ENCODE results near the gene ZSWIM1.

ZSWIM1 gene

DNA sequence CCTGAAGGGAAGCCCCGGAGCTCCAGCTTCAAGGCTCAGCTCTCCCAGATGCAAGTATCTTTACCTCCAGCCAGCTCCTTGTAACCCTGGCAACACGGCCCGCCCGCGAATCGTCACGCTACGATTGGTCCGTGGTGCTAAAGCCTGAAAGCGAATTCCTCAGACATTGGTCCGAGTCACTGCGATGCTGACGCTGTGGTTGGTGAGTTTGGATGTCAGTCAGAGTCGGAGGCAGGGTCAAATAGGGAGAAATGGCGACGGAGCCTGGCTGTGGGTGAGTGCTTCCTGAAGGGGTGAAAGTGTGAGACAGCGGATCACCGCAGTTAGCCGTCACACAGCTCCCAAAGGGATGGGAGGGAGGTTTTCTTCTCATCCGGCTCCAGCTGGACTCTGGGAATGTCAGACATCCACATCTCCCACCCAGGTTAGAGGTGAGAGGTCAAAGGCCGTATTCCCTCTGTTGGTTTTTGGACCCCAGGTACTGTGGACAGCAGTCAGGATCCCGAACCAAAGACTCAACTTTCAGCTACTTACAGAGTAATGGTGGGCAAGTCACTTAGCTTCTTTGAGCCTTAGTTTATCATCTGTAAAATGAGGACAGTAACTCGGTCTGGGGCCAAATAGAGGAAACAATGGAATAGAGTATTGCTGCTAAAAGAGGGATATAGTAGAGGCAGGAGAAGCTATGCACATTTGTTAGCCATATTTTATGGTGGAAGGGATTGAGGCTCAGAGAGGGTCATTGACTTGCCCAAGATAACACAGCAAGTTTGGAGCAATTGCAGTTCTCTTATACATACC is at the start of gene ZSWIM1:
TSS of gene ZSWIM1 (plus strand) at position 240 of the 801 bp plus-strand sequence. CDS start 1,366 bp downstream, outside the sequence.
- peak; percentile 99 for DNase-seq

- no peak for DNase-seq
Measured at GRCh38 chr20:45832619-45833018, 48.4 kb upstream of the ZSWIM1 start.

- DNase-seq: peak; percentile 81
Measured at GRCh38 chr20:45833030-45833882, 47.8 kb upstream of the ZSWIM1 start, which contains the start of gene SNX21. TSS of gene SNX21 (plus strand) at chr20:45833799. CDS start at chr20:45833920, 121 bp downstream.

GRCh38 chr20:45833883-45834796 is 46.9 kb upstream of the ZSWIM1 start:
- peak; percentile 71 for DNase-seq

- no peak for DNase-seq
Measured at GRCh38 chr20:45834797-45835161, 46.2 kb upstream of the ZSWIM1 start.

- DNase-seq: no peak
Measured at GRCh38 chr20:45835329-45835765, 45.7 kb upstream of the ZSWIM1 start.

DNA sequence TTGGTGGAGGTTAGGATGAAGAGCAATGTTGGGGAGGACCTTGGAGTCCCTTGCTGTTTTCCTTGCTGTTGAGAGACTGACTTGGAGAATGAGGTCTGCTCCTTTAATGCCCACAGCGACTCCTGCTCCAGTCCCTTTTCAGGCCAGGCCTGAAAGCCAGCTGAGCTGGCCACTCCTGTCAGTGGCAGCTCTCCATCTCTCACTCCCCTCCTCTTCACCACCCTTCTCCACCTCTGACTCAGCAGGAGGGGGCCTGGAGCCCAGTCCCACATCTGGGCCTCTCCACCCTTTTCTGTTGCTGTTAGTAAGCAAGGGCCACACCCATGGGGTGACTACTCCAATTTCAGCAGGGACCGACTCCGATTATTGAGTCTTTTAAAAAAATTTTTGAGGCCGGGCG is 45.2 kb upstream of the ZSWIM1 start:
- no peak for DNase-seq

GRCh38 chr20:45836841-45837240 is 44.2 kb upstream of the ZSWIM1 start:
- DNase-seq: no peak

GRCh38 chr20:45840700-45841198 is 40.3 kb upstream of the ZSWIM1 start:
- DNase-seq: no peak

GRCh38 chr20:45841407-45842129 is 39.5 kb upstream of the ZSWIM1 start:
- DNase-seq: no peak

DNA sequence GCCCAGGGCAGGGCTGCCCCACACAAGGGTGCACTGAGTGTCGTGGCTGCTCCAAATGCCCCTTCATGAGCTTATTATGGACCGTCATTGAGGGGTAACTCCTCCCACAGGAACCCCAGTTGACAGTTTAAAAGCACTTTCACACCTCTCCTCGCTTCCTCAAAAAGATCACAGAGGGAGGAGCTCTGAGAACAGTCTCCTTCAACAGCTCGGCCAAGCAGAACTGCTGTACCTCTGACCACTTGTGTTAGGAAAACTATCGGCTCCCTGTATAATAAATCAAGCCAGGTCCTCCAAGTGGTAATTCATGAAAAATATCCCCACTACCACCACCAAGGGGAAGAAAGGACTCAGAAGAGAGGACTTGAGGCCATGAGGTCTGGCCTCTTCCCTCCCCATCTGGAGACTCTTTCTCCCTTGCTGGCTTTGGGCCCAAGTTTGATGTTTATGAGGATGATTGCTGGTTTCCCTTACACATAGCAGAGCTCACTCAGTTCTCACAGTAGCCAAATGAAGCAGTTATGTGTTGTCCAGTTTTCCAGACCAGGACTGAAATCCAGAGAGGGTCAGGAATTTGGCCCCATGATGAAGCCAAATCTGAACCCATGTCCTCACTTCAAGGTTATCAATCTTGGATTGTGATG is 38.7 kb upstream of the ZSWIM1 start:
- DNase-seq: no peak

GRCh38 chr20:45843506-45843905 is 37.5 kb upstream of the ZSWIM1 start:
- DNase-seq: no peak

DNA sequence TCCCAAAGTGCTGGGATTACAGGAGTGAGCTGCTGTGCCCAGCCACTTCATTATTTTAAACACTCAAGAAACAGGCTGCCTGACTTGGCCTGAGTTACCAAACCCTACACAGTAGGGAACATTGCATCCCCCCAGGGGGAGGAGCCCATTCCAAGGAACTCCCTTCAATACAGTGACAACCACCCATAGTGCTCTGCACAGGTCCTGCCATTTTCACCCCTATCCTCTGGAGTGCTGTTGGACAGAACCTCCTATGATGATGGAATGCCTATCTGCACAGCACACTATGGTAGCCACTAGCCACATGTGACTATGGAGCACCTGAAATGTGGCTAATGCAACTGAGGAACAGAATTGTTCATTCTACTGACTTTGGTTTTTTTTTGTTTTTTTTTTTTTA is 35.6 kb upstream of the ZSWIM1 start:
- DNase-seq: no peak

- no peak for DNase-seq
Measured at GRCh38 chr20:45848421-45848820, 32.6 kb upstream of the ZSWIM1 start.

GRCh38 chr20:45848969-45849582 is 32.0 kb upstream of the ZSWIM1 start:
- DNase-seq: no peak

DNA sequence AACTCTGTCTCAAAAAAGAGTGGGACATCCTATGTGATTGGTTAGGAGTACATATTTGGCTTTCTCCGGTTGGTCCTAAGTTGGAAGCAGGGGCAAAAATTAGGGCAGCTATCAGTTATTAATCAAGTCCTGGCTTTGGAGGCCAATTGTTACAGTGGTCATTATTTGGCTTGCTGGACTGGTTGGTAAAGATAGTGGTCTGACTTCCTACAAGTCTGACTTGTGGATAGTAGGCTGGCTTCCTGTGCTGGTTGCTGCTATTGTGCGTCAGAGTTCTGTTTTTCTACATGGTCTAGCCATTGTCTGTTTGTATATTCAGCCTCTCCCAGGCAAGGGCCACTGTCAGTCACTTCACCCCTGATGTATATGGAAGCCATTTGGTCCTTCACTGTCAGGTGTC is 30.8 kb upstream of the ZSWIM1 start:
- DNase-seq: no peak

DNA sequence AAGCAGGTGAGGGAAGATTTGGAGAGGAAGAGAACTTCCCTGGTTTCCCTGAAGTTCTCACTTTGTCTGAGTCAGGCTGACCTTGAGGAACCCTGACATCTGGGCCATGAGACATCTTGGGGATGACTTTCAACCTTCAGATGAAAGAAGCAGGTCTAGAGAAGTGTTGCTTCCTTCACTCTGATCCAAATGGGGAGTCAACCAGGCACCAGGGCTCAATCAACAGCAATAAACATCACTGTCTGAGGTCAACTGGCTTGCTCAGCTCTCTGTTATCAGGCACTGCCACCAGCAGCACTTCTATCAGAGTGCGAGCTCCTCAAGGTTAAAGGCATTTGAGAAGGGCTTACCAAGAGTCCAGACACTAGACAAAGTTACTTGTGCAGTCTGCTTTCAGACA is 30.1 kb upstream of the ZSWIM1 start:
- no peak for DNase-seq

- DNase-seq: no peak
Measured at GRCh38 chr20:45851501-45851900, 29.5 kb upstream of the ZSWIM1 start.

DNA sequence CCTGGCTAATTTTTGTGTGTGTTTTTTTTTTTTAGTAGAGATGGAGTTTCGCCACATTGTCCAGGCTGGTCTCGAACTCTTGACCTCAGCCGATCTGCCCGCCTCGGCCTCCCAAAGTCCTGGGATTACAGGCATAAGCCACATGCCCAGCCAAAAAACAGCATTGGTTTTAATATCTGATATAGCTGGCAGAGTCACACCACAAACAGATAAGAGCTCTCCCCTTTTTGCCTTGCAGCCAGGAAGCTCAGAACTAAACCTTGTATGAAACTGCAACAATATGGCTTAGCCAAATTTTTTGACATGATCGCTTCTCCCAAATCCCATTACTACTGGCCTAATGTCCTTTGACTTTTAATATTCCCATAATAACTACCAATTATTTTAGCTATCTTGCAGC is 28.7 kb upstream of the ZSWIM1 start:
- no peak for DNase-seq

DNA sequence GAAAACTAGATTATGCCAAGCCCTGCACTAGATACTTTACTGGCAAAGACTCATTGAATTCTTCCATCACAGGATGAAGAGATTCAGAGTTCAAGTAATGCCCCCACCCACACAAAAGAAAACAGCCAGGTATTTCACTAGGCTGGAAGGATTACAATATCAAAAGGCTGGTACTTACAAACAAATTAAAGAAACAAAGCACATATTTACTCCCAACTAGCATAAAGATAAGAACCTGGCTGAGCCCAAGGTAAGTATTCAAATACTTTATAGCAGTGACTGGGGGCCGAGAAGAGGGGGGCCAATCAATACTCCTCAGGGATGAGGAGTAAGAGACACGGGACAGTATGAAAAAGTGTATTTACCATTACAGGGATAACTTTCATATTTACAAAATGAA is 27.5 kb upstream of the ZSWIM1 start:
- no peak for DNase-seq
